GM06990 (cell line): ENCODE results near the gene PLXNA3.

Experiments used
- DNase-seq: peaks from one replicate; pipeline ENCODE4 v3.0.0-alpha.2; 2011; ENCODE audit not compliant: insufficient read length; ENCODE audit errors: extremely low read depth
- H3K27me3 ChIP-seq: replicated peaks from 2 replicates; pipeline ENCODE4 v1.6.0; 2011; ENCODE audit warnings: low read length; ENCODE audit not compliant: control insufficient read depth, insufficient read depth
- H3K36me3 ChIP-seq: 2 replicates; pipeline ENCODE4 v1.5.1; 2011; ENCODE audit warnings: low read length; ENCODE audit not compliant: control insufficient read depth, insufficient read depth
- H3K4me3 ChIP-seq: replicated peaks from 2 replicates; pipeline ENCODE4 v1.5.1; 2011; ENCODE audit warnings: low read depth, mild to moderate bottlenecking, control low read depth, low read length
- CTCF ChIP-seq: IDR thresholded peaks from 2 replicates; pipeline ENCODE4 v1.5.1; 2011; ENCODE audit warnings: low read length, control low read depth, mild to moderate bottlenecking, inconsistent platforms; ENCODE audit not compliant: insufficient read depth, poor library complexity, severe bottlenecking

Gene PLXNA3

GRCh38 chrX:154517101-154517781, 59.2 kb downstream of the PLXNA3 start:
- Histone ChIP-seq H3K36me3 (no peaks in the 10 kb centered on the region), H3K27me3 (no peaks in the 10 kb centered on the region), H3K4me3 (no peak overlapping the region)
- no peak for DNase-seq
- no peak for TF ChIP-seq CTCF

GRCh38 chrX:154519389-154519788, 61.3 kb downstream of the PLXNA3 start:
- no peak overlapping the region for H3K4me3 ChIP-seq
- no peak for DNase-seq
- no peaks in the 10 kb centered on the region for H3K27me3 ChIP-seq
- TF ChIP-seq CTCF, result no peak
- no peaks in the 10 kb centered on the region for H3K36me3 ChIP-seq

- H3K4me3 ChIP-seq, result no peak overlapping the region
- H3K36me3 ChIP-seq, result no peaks in the 10 kb centered on the region
- H3K27me3 ChIP-seq, result no peaks in the 10 kb centered on the region
- TF ChIP-seq CTCF, result no peak
- DNase-seq, result no peak
Observed at GRCh38 chrX:154525606-154526490, 67.8 kb downstream of the PLXNA3 start.

- no peaks in the 10 kb centered on the region for H3K27me3 ChIP-seq
- no peak overlapping the region for H3K4me3 ChIP-seq
- peak; percentile 64 for DNase-seq
- no peaks in the 10 kb centered on the region for H3K36me3 ChIP-seq
- peak; percentile 55 for TF ChIP-seq CTCF
Observed at GRCh38 chrX:154526901-154527675, 69.0 kb downstream of the PLXNA3 start.
